ENCODE results near the gene DLX2. TPM values are rescaled to one million over a fixed set of nuclear protein-coding genes. Genes with fewer than 3 reads are reported as not detected.

Gene DLX2
- total RNA-seq, 4 donors from 2014 or later, result not detected

DNA sequence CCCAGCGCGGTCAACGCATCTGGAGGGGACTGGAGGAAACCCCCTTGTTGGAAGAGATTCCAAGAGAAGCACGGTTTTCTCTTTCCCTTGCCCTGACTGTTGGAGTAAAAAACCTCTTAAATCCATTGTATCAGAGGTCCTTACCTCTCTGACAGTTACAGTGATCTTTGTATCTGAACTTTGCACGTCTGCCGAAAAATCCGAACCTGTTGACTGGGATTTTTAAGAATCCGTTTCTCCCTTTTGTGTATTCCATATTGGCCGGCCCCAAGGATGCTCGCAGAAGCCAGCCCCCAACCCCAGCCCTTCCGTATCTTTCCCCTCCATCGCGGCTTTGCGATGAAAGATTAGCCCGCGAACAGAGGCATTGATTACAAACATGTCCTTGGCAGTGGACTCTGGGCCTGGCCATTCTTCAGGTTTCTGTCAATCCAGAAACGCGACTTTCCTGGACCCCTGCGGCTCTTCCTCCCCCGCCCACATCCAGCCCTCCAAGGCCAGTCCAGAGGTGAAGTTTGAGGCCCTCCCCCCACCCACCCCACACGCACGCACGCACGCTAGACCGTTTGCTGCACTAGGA, 22.0 kb downstream of the DLX2 start:
- no peaks in the 10 kb centered on the region for H3K9me3 ChIP-seq
- peaks cover 27 to 78% (median 51%) of the 10 kb centered on the region in 4 donors for H3K27me3 ChIP-seq
- H3K4me3 ChIP-seq, result no peak overlapping the region
- WGBS, 2 donors, result 41 to 64% methylated on average over 16 to 20 of the region's 25 CpGs
- H3K36me3 ChIP-seq, result no peaks in the 10 kb centered on the region
- intact Hi-C loops (cut with DNase I), result no loop called here
- DNase-seq, result no peak
- H3K4me1 ChIP-seq, result peaks cover 15 to 44% (median 21%) of the 10 kb centered on the region in 3 donors
- no peak overlapping the region for H3K27ac ChIP-seq
- TF ChIP-seq, protein P1, sequence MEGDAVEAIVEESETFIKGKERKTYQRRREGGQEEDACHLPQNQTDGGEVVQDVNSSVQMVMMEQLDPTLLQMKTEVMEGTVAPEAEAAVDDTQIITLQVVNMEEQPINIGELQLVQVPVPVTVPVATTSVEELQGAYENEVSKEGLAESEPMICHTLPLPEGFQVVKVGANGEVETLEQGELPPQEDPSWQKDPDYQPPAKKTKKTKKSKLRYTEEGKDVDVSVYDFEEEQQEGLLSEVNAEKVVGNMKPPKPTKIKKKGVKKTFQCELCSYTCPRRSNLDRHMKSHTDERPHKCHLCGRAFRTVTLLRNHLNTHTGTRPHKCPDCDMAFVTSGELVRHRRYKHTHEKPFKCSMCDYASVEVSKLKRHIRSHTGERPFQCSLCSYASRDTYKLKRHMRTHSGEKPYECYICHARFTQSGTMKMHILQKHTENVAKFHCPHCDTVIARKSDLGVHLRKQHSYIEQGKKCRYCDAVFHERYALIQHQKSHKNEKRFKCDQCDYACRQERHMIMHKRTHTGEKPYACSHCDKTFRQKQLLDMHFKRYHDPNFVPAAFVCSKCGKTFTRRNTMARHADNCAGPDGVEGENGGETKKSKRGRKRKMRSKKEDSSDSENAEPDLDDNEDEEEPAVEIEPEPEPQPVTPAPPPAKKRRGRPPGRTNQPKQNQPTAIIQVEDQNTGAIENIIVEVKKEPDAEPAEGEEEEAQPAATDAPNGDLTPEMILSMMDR (IDR thresholded peaks at IDR 0.05), result no peak
- no peak for TF ChIP-seq POLR2A (IDR thresholded peaks at IDR 0.05)

DNA sequence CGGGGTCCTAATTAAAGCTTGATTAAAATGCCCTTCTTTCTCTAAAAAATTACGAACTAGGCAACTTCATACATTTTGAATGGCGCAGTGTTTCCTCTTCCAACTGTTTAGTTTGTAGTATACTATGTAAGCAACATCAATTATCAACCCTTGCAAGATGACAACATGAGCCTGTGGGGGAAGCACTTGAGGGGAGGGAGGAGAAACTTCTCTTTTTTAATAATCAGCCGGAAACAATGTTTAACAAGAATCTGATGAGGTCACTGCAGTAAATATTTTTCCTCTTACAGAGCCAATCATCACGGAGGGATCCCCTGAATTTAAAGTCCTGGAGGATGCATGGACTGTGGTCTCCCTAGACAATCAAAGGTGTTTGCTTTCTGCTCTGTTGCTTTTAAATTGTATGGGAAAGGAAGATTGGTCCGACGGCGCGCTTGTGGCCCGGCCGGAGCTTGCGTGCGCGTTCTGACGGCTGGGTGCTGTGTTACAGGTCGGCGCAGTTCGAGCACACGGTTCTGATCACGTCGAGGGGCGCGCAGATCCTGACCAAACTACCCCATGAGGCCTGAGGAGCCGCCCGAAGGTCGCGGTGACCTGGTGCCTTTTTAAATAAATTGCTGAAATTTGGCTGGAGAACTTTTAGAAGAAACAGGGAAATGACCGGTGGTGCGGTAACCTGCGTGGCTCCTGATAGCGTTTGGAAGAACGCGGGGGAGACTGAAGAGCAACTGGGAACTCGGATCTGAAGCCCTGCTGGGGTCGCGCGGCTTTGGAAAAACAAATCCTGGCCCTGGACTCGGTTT, 22.7 kb downstream of the DLX2 start:
- intact Hi-C loops (cut with DNase I), result no loop called here
- no peak for DNase-seq
- Histone ChIP-seq H3K9me3 (no peaks in the 10 kb centered on the region), H3K4me3 (no peak overlapping the region), H3K4me1 (peaks cover 8 to 37% (median 14%) of the 10 kb centered on the region in 3 donors), H3K27me3 (peaks cover 20 to 75% (median 45%) of the 10 kb centered on the region in 4 donors), H3K27ac (no peak overlapping the region), H3K36me3 (no peaks in the 10 kb centered on the region)
- no peak for TF ChIP-seq POLR2A (IDR thresholded peaks at IDR 0.05)
- TF ChIP-seq, protein P1 (IDR thresholded peaks at IDR 0.05), result no peak
- 60 to 62% methylated on average over 30 to 32 of the region's 38 CpGs for WGBS, 2 donors

DNA sequence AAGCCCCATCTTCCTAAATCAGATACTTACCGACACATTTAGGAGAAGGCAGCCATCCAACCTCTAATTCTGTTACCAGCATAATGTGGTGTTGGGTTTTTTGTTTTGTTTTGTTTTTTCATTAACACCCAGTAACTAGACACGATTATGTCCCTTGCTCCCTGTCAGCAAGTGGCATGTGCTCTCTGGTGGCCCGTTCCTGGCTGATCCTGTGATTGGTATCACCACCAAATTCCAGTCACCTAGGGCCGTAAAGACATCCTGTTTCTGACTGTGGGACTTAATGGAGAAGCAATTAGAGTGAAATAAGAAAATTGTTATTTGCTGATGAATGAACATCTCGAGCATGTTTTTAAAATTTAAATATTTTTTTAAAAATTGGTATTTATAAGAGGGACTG, 23.3 kb downstream of the DLX2 start:
- peaks cover 14 to 70% (median 40%) of the 10 kb centered on the region in 4 donors for H3K27me3 ChIP-seq
- WGBS, 2 donors, result 87 to 90% methylated on average over 5 of the region's 5 CpGs
- no peak for TF ChIP-seq POLR2A (IDR thresholded peaks at IDR 0.05)
- TF ChIP-seq, protein P1 (IDR thresholded peaks at IDR 0.05), result no peak
- H3K4me3 ChIP-seq, result no peak overlapping the region
- no peaks in the 10 kb centered on the region for H3K36me3 ChIP-seq
- no peaks in the 10 kb centered on the region for H3K9me3 ChIP-seq
- no peak overlapping the region for H3K27ac ChIP-seq
- peaks cover 1 to 30% (median 8%) of the 10 kb centered on the region in 3 donors for H3K4me1 ChIP-seq
- intact Hi-C loops (cut with DNase I), result no loop called here
- no peak for DNase-seq

DNA sequence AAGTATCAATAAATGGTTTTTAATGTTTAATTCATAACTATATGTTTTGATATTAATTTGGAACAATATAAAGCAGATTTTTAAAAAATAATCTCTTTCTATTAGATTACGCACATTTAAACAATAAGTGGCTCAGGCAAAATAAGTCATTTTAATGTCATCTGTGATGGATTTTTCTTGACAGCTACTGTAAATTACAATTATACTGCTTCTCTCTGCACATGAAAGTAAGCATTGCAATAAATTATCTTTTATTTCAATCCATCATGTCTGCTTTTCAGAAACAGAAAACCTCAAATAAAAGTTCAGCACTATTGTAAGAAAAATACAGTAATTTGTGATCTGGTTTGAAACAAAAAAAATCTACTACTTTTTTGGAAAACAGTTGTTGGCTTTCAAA, 28.4 kb downstream of the DLX2 start:
- Histone ChIP-seq H3K9me3 (no peaks in the 10 kb centered on the region), H3K27me3 (peaks cover 0 to 18% (median 0%) of the 10 kb centered on the region in 4 donors), H3K27ac (no peak overlapping the region), H3K4me3 (no peak overlapping the region), H3K36me3 (no peaks in the 10 kb centered on the region), H3K4me1 (no peaks in the 10 kb centered on the region)
- no peak for DNase-seq
- intact Hi-C loops (cut with DNase I), result no loop called here
- WGBS, 2 donors, result 97% methylated on average over 1 of the region's 1 CpG
- TF ChIP-seq POLR2A (IDR thresholded peaks at IDR 0.05), result no peak
- TF ChIP-seq, protein P1 (IDR thresholded peaks at IDR 0.05), result no peak

DNA sequence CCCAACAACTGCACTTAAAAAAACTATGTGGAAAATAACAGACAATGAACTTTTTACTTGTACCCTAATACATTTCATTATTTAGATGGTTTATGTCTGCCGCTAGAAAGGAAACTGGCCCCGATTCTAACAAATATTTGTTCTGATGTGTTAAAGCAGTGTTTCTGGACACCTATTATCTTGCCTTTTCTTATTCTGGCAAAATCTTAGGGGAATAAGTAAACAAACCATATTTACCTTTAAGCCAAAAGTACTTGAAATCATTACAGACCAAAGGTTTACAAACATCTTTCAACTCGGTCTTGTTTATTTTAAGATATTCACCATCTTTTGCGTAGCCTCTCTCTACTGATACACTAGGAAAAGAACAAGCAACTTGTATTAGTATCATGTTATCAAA, 29.2 kb downstream of the DLX2 start:
- no peaks in the 10 kb centered on the region for H3K4me1 ChIP-seq
- DNase-seq, result no peak
- 94% methylated on average over 4 of the region's 4 CpGs for WGBS, 2 donors
- no peak for TF ChIP-seq POLR2A (IDR thresholded peaks at IDR 0.05)
- TF ChIP-seq, protein P1 (IDR thresholded peaks at IDR 0.05), result no peak
- no peaks in the 10 kb centered on the region for H3K9me3 ChIP-seq
- no peak overlapping the region for H3K4me3 ChIP-seq
- no peaks in the 10 kb centered on the region for H3K36me3 ChIP-seq
- H3K27me3 ChIP-seq, result peaks cover 0 to 11% (median 0%) of the 10 kb centered on the region in 4 donors
- intact Hi-C loops (cut with DNase I), result no loop called here
- H3K27ac ChIP-seq, result no peak overlapping the region
